K562 (cell line): ENCODE measurements around the gene SFXN2.

Source experiments
- CBX8 ChIP-seq: fragments of 200-600 bp; sonication (generic); IDR thresholded peaks from 2 replicates; pipeline ENCODE4 v1.6.1; 2012; ENCODE audit warnings: borderline replicate concordance, mixed run types, low read depth, mild to moderate bottlenecking, moderate library complexity, mixed read lengths, low read length, control low read depth, inconsistent platforms; ENCODE audit not compliant: poor library complexity, severe bottlenecking; ENCODE audit errors: extremely low read depth
- CTCF ChIP-seq, 3 experiments: IDR thresholded peaks in 2 of 3; conservative IDR thresholded peaks in 1 of 3; 2 replicates each; pipeline ENCODE4 v1.5.1; 2011 to 2012; ENCODE audit warnings: low read length in 3 of 3, mild to moderate bottlenecking in 3 of 3, control low read depth in 2 of 3, improper control_type of control experiment in 1 of 3, inconsistent platforms in 1 of 3, low read depth in 1 of 3, mixed read lengths in 1 of 3, moderate library complexity in 1 of 3; ENCODE audit not compliant: insufficient read depth in 2 of 3
- ELK1 ChIP-seq: sonication (generic); formaldehyde crosslinking; IDR thresholded peaks from 2 replicates; pipeline ENCODE4 v1.8.1; 2022; ENCODE audit warnings: missing genetic modification reagents
- MAX ChIP-seq: sonication (generic); formaldehyde crosslinking; IDR thresholded peaks from 2 replicates; pipeline ENCODE4 v1.9.0; 2022; ENCODE audit warnings: mild to moderate bottlenecking, missing genetic modification reagents
- MTA1 ChIP-seq: fragments of 450-650 bp; IDR thresholded peaks from 2 replicates; pipeline ENCODE4 v1.6.1; 2017; ENCODE audit warnings: borderline replicate concordance
- SP1 ChIP-seq: sonication (generic); formaldehyde crosslinking; IDR thresholded peaks from 2 replicates; pipeline ENCODE4 v1.8.1; 2022; ENCODE audit warnings: mild to moderate bottlenecking, missing genetic modification reagents
- ZFP30 ChIP-seq: fragments of 250-450 bp; sonication (Bioruptor Pico); IDR thresholded peaks from 2 replicates; pipeline ENCODE4 v1.8.0; 2022; ENCODE audit warnings: moderate library complexity, mild to moderate bottlenecking, inconsistent platforms, borderline replicate concordance

DNA sequence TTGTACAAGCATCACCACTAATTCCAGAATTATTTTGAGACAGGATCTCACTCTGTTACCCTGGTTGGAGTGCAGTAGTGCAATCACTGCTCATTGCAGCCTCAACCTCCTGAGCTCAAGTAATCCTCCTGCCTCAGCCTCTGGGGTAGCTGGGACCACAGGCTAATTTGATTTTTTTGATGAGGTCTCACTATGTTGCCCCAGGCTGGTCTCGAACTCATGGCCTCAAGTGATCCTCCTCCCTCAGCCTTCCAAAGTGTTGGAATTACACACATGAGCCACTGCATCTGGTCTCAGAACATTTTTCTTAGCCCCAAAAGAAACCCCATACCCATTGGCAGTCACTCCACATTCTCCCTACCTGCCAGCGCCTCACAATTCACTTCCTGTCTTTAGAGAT lies 25.8 kb downstream of the SFXN2 start:
- TF ChIP-seq CBX8, result no peak
- TF ChIP-seq MAX (CRISPR knock-in tag), result no peak
- TF ChIP-seq CTCF (IDR thresholded peaks at IDR 0.05 in 2 of 3, conservative IDR thresholded peaks at IDR 0.05 in 1 of 3; ENCODE audit: insufficient read depth in 2 of 3, low read depth in 1 of 3, low read length in 3 of 3), result no peak
- TF ChIP-seq SP1, result no peak
- no peak for TF ChIP-seq ZFP30 (CRISPR knock-in tag)
- no peak for TF ChIP-seq ELK1 (CRISPR knock-in tag)
- no peak for TF ChIP-seq MTA1
